GM19193 (cell line): Measurements from ENCODE around the gene HOXA9.

Experiments used
- POLR2A ChIP-seq: IDR thresholded peaks from 4 replicates; pipeline ENCODE4 v1.6.1; 2011; ENCODE audit not compliant: insufficient read depth, insufficient read length; ENCODE audit errors: extremely low read depth

The HOXA9 gene

DNA sequence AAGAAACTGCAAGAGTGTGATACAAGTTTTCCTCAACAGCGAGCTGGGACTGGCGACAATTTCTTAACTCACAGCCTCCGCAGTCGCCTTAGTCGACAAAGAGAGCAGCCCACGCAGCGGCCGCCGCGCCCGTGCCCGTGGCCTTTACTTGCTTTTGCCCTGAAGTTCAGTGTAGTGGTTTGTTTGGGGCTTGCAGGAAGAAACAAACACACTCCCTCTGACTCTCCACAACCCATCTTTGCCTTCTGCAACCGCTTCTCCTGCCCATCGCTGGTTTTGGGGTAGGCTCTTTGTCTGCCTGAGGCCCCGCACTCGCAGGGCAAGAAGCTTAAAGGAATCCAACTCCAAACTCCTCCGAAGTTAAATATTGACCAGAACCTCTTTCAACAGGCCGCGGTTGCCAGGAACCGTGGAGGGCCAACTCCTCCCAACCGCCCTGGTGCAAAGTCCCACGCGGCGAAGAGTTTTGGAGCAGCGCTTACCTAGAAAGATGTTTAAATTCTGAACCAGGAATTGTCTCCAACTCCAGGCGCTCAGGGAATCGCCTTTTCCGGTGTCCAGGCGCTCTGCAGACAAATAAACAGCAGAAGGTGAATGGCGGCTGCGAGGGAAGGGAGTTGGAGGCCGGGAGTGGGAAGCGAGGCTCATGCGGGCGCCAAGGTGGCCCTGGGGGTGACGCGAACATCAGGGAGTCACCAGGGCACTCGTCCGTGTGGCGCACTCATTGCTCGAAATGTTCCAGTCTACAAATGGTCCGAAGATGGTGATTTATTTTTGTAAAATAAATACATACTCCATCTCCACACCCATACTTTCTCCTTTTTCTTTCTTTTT, 43.0 kb downstream of the HOXA9 start:
- no peak for TF ChIP-seq POLR2A

DNA sequence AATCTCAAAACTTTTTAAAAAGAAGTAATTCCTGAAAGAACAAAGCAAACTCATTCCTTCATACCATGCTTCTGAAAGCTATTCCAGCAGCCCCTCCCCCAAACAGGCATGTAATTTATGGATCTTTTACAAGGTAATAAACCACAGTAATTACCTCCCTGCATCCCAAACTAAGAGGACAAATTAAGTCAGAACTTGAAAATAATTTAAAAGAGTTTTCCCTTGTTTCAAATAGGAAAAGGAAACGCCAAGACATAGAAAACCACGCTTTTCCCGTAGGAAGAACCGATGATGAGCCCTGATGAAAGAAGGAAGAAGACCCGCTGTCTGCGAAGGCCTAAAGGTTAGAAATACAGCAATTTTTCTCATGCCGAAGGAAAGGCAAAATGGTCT, 43.7 kb downstream of the HOXA9 start:
- TF ChIP-seq POLR2A, result no peak

DNA sequence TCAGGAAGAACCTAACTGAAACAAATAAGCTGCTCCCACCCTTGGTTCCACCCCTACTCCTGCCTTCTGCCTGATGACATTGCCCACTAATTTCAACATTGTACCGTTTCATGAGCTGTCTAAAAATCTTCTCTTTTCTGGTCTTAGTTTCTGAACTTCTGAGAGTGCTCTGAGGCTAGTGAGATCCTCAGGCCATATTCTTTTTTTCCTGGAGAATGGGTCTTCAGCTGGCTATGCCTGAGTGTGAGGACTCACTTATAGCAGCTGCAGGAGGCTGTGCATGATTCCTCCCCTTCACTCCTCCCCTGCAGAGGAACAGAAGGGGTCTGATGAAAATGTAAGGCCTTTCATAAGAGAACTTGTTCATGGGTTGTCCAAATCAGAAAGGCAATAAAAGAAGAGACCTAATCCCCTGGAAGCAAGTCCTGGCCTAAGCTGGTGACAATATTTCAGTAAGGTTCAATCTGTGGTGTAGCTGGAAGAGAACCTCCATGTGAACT, 45.9 kb downstream of the HOXA9 start:
- no peak for TF ChIP-seq POLR2A

DNA sequence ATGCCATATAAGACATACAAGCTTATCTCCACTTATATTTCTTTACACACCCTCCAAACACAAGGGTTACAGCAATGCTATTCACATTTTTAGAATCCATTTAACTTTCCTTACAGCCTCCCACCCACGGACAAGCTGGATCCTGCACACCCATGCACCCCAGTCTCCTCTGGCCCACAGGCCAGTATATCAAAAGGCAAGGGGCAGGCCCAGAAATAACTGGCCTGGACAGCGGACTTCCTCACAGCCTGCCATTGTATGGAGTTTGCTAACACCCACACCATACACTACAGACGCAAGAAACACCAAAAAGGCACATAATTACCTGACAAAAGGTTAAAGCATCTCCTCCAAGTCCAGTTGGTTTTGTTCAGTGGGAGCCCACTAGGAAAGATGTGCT, 46.8 kb downstream of the HOXA9 start:
- TF ChIP-seq POLR2A, result no peak

DNA sequence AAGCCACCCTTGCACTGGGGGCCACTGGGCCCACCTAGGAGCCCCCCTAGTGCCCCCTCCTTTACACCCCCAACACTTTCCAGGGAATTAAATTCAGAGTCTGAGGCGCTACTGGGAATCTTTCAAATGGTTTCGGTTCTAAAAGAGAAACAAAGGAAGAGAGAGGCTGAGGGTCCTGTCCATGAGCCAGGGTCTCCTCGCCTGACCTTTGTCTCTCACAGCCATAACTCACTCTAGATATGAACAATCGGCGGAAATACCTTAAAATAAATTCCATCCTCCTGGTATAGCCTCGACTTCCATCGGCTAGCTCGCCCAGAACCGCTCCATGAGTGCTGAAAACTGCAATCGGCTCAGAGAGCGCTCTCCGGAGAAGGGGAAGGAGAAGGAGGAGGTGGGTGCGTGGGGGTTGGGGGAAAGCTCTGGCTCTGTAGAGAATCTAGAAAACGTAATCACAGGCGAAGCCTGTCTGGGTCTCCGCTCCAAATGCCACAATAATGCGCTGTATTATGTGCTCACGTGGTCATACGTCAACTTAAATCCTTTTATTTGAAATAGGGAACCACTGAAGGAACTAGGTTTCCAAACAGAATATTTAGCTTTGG, 47.3 kb downstream of the HOXA9 start:
- no peak for TF ChIP-seq POLR2A

DNA sequence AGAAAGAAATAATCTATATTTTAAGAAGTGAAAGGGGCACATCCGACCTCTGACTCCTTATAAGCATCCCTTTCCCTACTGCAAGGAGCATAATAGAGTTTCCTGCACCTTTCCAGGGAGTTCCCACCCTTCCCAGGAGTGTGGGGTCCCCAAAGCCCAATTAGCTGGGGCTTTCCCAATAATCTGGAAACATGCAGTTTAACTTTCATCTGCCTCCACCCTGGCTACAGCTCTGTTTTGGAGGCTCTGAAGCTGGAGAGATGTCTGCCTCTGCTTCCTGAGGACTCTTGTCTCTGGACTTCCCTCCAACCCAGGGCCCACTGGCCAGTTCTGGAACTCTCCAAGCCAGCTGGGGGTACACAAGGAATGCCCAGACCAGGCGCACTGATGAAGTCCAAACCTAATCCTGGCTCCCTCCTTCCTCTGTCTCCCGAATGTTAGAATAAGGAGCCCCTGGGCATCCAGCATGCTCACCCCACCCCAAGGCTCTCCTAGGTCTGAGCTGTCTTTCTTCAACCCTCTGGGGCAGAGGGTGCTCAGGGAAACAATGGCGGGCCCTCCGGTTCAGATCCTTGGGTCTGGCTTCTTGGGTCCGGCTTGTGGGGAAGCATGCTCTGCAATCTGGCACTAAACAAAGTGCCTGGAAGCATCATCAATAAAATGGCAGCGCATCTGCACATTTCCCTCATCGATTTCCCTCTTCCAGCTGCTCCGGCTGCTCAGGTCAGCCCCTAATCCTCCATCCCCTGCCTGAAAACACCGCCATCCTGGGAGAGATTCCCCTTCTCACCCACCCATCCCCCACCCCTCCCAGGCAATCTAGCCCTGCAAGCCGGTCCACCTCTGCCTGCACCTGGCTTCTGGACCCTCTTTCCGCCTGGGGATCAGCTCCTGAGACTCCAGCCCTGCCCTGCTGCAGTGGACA, 48.1 kb downstream of the HOXA9 start:
- TF ChIP-seq POLR2A, result no peak

DNA sequence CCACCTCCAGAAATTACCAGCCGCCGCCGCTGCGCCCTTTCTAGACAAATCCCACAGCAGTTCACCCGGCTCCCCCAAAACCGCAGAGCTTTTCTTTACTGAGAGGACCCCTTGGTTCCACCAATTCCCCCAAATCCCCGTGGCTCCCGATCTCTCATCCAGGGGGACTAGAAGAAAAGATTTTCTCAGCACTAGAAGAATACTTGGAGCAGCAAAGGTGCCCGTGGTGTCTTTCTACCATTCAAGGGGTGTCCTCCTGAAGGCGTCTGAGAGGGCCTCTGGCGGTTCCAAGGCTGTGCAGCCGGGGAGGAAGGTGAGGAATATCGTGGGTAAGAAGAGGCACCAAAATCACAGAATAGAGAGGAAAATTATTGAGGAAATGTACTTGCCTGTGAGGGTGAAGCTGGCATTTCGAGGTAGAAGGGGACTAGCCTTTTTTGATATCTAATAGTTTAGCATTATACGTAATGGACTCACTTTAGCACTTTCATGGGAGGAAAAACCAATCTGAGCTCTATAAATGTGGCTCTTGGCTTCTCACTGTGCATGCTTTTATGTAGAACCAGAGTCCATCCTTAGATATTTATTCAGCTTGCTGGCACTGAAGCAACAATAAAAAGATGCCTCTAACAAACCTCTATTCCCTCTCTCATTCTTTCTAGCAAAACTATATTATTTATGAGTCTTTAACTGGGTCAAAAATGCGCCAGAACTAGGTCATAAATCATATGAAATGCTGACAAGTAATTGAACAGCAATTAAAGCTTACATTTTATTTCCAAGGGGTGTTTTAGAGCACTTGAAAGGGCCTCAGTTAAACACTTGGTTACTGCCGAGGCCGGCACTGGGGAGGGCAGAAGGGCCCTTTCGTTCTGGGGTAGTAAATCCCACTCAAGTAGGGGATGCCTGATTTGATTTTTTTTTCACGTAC, 49.0 kb downstream of the HOXA9 start:
- no peak for TF ChIP-seq POLR2A

DNA sequence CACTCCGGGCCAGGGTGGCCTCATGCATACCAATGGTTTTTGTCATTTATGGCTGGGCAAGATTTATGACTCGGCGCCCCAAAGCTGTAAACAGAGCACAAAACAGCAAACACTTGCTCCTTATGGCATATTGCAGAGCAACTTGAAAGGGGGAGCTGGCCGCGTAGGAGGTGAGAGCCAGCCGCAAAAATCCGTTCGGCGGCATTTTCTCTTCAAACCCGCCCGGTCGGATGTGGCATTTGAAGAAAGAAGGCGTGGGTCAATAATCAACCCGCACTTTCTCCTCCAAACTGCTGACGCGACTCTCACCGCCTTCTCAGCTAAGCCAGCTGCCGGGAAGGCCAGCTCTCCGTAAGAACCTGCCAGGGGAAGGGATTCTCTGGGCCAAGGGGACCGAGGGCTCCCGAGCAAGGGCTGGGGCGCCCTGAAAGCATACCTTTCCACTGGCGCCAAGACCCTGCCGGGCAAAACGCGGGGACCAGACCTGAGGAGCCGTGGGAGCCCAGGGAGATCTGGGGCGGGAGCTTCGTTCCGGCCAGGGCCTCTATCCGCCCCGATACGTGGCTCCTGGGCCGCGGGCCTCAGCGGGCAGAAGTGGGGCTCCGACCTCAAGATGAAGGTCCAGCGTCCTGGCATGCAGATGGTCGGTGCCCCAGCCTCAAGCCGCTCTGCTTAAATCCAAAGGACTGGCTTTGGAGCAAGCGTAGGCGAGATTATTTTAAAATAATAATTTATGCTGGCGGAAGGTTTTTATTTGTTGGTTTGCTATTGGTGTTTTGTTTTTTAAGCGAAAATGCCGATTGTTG, 49.9 kb downstream of the HOXA9 start:
- TF ChIP-seq POLR2A, result no peak

DNA sequence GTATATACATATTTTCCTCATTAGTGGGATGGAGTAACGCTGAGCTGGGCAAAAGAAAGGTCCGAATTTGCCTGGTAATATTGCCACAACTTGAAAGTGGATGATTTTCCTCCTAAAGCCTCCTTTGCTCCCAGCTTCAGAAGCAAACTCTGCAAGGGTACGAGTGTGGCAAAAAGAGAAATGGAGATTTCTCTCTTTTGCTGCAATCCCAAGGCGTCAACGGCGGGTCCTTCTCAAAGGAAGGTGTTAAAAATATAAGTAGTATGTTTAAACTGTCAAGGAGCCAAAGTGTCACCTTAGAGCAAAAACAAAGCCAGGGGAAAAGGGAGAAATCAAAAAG, 50.5 kb downstream of the HOXA9 start:
- TF ChIP-seq POLR2A, result no peak

DNA sequence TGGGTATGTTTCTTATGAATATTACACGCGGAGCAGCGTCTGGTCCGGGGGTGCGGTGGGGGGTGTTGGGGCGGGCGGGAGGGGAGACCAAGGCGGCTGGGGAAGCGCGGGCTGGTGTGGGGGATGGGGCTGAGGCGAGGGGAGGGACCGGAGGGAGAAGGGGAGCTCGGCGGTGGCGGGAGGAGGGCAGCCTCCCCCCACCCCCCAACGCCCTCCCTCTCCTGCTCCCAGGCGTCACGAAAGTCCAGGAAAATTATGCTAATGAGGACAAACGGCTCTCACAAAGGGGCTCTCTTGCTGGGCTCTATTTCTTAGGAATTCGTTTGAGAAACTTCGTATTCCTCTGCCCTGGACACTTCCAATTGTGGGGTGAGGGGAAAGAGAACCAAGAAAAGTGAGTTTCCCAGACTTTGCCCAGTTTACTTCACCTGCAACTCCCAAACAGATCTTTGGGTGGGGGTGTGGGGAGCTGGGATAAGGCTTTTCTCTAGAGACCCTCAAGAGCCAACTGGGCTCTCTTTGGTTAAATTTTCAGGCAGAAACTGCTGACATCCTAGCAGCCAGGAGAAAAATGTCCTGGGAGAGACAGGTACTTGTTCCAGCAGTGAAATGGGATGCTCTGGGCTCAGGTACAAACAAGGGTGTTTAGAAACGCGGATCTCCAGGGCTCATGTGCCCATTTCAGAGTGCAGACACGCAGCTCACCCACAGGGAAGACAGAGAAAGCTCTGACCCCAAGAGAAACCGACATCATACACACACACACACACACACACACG, 51.2 kb downstream of the HOXA9 start:
- TF ChIP-seq POLR2A, result no peak

DNA sequence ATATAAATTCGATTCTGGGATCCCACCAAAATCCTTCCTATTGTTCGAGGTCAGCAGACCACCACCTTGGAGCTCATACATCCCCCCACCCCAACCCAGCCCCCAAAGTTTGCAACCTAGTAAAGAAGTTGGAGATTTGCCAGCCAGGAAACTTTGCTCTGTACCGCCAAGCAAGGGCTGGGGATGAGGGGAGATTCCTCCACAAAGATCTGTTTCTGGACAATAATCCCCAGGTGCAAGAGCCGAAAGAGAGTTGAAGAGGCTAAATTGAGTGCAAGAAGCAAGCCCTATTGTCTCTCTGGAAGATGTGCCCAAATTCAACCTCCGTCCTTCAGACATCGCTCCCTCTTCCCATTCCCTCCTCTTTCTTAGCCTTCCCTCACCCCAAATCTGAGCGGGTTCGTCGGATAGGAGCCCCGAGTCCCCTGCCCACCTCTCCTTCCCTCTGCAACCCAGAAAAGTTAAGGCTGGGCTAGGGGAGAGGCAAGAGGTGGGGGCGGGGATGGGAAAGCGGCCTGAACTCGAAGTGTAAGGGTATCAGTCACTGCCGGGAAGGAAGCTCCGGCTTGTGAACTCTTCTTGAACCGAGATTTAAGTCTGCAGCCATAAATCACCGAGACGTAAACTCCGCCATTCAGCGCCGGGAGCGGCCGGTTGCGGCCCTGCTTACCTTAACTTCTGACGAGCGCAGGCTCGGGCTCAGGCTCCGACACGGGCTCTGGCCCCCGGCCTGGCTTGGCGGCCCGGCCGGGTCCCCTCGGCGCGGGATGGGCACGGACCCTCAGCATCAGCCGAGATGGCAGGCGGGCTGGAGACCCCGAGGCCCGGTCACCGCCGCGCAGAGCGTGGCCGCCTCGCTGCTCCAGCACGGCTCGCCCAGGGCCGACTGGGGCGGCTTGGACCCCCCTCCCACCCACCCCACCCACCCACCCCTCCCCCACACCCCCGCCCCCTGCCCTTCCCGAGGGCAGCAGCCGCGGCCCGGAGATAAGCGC, 52.1 kb downstream of the HOXA9 start:
- no peak for TF ChIP-seq POLR2A
